GM19397 (cell line): ENCODE data around the gene GJA9.
"Not testable (repeated sequence)": the region's sequence is repeated elsewhere in the genome, so short reads cannot be mapped to it uniquely, and the experiment has no call there.

Experiments
- ATAC-seq: cut with Tn5 transposase; IDR thresholded peaks from one replicate; pipeline ENCODE4 v1.9.1; 2021; ENCODE audit warnings: mild to moderate bottlenecking, moderate library complexity; ENCODE audit not compliant: unreplicated experiment

The GJA9 gene

DNA sequence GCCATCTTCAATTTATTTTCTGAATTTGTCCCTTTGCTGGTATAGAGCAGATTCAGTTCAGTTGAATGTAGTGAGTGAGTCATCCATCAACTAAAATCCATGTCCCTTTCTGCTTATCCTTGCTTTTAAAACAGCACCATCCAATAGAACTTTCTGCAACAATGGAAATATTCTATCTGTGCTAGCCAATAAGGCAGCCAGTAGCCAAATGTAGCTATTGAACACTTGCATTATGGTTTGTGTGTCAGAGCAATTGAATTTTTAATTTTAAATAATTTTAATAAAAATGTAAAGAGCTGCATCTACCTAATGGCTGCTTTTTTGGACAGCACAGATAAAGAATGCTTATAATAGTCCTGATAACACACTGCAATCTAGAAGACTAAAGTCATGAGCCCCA is at the start of gene GJA9:
GJA9 (minus strand) TSS at position 101 of the 400 bp plus-strand sequence. CDS start 5,489 bp downstream, outside the sequence.
- ATAC-seq: no peak

DNA sequence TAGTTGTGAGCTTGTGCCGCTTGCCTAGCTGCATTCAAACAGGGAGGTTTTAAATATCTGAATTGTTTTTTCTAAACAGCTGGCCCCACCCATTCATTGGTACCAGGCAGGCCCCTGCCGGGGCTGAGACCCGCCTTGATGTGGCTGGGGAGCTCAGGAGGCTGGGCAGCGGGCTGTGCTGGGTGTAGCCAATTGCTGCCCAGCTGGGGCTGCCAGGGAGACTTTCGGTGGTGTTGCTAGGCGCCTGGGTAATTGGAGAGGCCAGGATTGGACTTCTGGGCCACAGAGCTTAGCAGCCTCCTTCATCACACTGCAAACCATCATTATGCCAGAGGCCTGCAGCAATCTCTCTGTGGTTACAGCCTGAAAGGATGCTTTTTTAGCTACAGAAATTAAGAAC is 48.1 kb upstream of the GJA9 start:
- ATAC-seq: no peak

GRCh38 chr1:38929054-38929453 is 47.7 kb upstream of the GJA9 start:
- no peak for ATAC-seq

DNA sequence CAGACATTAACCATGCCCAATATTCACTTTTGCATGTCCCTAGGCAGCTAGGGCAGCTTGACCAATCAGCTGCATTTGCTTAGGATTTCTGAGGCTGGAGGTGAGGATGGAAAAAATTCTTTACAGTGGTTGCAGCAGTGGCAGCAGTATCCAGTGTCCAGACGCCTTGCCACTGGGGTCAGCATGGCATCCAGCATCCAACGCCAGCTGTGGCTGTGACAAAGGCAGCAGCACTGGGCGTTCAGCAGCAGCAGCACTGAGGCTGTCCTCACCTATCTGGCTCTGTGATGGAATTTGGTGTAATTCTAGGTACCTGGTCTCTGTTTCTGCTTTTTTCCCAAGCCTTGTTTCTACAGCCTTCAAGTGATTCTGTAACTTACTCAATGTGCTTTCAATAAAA is 44.7 kb upstream of the GJA9 start:
- ATAC-seq: no peak

GRCh38 chr1:38925391-38925790 is 44.0 kb upstream of the GJA9 start:
- ATAC-seq: no peak

DNA sequence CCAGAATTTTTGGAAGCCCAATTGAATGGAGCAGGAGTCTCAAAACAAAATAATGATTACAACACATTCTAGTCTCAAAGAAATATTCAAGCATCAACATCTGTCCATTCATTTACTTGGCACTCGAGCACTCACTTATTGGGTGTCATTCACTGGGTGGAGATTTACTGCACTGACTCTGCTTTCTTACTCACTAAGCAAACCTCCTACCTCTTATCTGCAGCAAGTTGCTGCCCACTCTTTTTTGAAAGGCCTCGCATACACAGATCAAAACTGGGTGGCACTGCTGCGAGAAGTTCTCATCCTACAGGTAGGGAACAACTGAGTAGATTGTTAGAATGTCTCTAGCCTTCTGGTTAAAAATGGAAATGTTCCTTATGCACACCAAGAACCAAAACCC is 42.2 kb upstream of the GJA9 start:
- no peak for ATAC-seq

GRCh38 chr1:38919130-38919529 is 37.7 kb upstream of the GJA9 start:
- ATAC-seq: no peak

GRCh38 chr1:38918568-38918967 is 37.2 kb upstream of the GJA9 start:
- no peak for ATAC-seq

DNA sequence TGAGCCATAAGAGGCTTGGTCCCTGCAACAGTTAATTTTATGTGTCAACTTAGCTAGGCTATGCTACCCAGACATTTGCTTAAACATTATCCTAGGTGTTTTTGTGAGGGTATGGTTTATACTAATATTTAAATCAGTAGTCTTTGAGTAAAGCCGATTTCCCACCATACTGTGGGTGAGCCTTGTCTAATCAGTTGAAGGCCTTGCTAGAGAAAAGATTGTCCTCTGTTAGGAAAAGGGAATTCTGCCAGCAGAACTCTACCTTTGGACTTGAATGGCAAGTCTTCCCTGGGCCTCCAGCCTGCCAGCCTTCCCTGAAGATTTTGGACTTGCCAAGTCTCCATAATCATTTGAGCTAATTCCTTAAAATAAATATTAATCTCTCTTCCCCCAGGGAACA is 36.4 kb upstream of the GJA9 start:
- no peak for ATAC-seq

DNA sequence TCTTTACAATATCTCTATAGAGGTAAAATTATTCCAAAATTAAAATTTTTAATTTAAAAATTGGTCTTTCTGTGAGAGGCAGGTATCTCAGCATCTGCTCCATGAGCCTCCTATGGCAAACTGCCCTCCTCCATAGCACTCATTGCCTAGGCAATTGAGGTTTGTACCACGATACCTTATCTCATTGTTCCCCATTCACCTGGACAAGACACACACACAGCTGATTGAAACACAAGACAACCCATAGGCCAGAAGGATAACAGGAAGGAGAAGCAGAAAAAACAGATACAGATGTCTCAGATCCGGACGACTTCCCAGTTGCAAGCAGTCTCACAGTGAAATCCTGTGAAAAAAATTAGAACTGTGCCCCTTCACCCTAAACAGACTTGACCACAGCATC is 36.0 kb upstream of the GJA9 start:
- ATAC-seq: no peak

GRCh38 chr1:38915352-38915948 is 34.1 kb upstream of the GJA9 start:
- no peak for ATAC-seq

DNA sequence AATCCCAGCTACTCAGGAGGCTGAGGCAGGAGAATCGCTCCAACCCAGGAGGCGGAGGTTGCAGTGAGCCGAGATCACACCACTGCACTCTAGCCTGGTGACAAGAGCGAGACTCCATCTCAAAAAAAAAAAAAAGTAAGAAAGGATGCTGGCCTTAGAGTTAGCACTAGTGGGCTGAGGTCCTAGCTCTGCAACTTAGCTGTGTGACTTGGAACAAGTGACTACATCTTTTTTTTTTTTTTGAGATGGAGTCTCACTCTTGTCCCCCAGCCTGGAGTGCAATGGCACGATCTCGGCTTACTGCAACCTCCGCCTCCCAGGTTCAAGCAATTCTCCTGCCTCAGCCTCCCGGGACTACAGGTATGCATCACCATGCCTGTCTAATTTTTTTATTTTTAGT is 33.5 kb upstream of the GJA9 start:
- ATAC-seq: not testable (repeated sequence)

- no peak for ATAC-seq
Observed at GRCh38 chr1:38908821-38909220, 27.4 kb upstream of the GJA9 start.

- ATAC-seq: no peak
Observed at GRCh38 chr1:38905985-38906384, 24.6 kb upstream of the GJA9 start.

- no peak for ATAC-seq
Observed at GRCh38 chr1:38899560-38899959, 18.2 kb upstream of the GJA9 start.

- ATAC-seq: no peak
Observed at GRCh38 chr1:38898653-38899230, 17.4 kb upstream of the GJA9 start.

GRCh38 chr1:38896169-38896568 is 14.8 kb upstream of the GJA9 start:
- ATAC-seq: no peak

GRCh38 chr1:38892976-38893375 is 11.6 kb upstream of the GJA9 start:
- no peak for ATAC-seq

DNA sequence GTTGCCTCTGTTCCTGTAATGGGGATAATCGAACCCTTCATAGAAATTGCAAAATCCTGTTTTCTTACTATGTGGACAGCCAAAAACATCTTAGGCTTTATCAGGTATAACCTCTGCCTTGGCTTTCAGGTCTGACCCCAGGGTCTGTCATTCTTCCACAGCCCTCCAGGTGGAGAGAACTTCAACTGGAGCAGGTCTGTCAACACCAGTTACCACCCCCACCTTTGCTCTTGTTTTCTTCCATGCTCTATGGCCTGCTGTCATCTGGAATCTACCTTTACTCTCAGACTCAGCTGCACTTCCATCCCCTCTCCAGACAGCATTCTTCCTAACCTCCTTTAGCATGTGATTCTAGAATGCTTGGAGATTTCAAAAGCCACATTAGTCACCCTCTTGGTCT is 10.4 kb upstream of the GJA9 start:
- ATAC-seq: no peak

DNA sequence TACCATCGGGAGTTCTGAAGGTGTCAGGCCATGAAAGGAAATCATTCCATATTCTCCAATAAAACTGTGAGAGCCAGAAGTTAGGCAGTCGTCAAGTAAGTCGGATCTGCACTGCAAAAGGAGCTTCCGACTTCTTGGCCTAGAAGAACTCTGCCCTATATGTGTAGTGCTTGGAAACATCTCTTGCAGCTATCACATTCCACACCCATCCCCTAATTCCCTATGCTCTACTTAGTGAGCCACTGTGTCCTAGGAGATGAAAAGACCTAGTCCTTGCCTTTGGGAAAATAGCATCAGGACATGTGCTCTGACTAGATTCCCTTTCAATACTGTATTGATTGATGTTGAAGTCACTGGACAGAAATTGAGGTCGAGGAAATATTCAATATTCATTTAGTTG is 8.2 kb upstream of the GJA9 start:
- ATAC-seq: no peak

DNA sequence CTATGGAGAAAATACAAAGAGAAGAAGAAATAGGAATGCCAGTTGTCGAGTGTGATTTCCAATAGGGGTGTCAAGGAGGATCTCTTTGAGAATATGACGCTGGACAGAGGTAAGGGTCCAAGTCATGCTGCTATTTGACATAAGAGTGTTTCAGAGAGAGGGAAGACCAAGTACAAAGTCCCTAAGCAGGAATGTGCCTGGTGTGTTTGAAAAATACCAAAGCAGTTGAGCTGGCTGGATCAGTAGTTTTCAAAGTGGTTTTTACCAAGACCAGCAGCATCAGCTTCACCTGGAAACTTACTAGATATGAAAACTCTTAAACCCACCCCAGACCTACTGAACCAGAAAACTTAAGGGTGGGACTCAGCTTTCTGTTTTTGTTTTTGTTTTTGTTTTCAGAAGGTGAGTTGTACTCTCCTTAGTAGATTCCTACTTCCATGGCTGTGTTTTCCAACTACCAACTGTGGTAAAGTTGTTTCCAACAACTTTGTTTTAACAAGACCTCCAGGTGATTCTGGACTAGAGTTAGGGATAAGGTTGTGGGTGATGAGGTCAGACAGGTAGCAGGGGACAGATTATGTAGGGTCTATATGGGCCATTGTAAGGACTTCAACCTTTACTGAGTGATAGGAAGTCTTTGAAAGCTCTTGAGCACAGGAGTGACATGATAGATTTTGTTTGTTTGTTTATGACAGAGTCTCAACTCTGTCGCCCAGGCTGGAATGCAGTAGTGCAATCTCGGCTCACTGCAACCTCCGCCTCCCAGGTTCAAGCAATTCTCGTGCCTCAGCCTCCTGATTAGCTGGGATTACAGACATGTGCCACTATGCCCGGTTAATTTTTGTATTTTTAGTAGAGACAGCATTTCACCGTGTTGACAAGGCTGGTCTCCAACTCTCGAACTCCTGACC is 7.3 kb upstream of the GJA9 start:
- no peak for ATAC-seq

- no peak for ATAC-seq
Observed at GRCh38 chr1:38885092-38885491, 3.7 kb upstream of the GJA9 start.
